Fibroblast of skin of abdomen (primary cell): ENCODE measurements around the gene MEGF8.
"Not testable (repeated sequence)": the region's sequence is repeated elsewhere in the genome, so short reads cannot be mapped to it uniquely, and the experiment has no call there.

ENCODE experiments used
- DNase-seq: peaks from one replicate; pipeline ENCODE4 v3.0.0-alpha.2; 2013

MEGF8 gene

DNA sequence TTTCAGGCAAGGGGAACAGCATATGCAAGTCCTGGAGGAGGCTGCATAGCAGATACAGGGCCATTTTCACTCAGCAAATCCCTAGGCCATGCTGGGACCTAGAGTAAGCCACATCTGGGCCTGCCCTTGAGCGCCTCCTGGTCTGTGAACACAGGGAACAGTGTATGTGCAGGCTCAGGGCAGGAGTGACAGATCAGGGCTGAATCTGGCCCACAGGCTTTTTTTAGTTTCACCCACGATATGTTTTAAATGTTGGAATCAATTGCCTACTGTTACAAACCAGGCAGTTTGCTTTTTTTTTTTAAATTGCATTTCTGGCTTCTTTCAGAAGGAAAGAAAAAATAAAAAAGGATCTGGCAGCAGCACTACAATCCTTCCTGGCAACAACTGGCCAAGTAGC, 13.8 kb upstream of the MEGF8 start:
- no peak for DNase-seq

DNA sequence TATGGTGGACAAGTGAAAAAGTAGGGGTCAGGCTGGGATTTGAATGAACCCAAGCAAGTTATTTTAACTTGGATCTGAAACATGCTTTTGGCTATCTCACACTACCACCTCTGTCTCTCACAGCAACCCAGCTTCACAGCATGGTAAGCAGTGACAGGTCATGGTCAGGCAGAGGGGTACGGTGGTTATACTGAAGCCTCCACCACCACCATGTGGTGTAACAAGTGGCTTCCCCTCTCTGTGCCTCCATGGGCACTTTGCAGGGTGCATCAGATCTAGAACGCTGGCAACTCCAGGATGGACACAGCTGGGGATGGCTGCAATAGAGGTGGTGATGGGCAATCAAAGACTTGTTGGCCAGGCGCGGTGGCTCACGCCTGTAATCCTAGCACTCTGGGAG, 13.1 kb upstream of the MEGF8 start:
- no peak for DNase-seq

DNA sequence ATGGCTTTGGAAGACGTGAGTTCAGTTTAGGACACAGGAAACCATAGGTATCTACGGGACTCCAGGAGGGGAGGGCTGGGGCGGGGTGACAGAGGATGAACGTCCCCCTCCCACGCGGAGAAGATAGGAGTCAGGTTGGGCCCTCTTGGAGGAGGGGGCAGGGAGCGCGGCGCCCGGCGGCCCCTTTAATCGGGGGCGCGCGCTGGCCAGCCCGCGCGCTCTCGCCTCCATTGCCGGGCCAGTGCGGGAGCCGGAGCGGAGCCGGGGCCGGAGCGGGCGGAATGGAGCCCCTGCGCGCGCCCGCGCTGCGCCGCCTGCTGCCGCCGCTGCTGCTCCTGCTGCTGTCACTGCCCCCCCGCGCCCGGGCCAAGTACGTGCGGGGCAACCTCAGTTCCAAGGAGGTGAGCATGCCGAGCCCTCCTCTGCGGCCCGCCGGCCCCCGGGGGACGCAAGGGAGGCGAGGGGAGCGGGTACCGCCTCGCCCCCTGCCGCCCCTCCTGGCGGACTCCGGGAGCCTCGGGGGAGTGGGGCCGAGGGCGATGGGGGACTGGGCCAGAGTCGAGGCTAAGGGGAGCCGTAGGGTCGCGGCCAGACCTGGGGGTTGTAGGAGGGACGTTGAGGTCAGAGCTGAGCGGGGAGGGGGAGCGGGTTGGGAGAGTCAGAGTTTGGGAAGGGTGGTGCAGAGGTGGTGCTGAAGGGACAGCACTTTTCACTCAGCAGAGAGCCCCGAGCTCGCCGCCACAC, 12.2 kb upstream of the MEGF8 start, which contains the start of gene TMEM145:
TSS of gene TMEM145 (plus strand) at position 214 of the 744 bp plus-strand sequence. CDS start at position 282, 68 bp downstream.
- peak; percentile 27 for DNase-seq

DNA sequence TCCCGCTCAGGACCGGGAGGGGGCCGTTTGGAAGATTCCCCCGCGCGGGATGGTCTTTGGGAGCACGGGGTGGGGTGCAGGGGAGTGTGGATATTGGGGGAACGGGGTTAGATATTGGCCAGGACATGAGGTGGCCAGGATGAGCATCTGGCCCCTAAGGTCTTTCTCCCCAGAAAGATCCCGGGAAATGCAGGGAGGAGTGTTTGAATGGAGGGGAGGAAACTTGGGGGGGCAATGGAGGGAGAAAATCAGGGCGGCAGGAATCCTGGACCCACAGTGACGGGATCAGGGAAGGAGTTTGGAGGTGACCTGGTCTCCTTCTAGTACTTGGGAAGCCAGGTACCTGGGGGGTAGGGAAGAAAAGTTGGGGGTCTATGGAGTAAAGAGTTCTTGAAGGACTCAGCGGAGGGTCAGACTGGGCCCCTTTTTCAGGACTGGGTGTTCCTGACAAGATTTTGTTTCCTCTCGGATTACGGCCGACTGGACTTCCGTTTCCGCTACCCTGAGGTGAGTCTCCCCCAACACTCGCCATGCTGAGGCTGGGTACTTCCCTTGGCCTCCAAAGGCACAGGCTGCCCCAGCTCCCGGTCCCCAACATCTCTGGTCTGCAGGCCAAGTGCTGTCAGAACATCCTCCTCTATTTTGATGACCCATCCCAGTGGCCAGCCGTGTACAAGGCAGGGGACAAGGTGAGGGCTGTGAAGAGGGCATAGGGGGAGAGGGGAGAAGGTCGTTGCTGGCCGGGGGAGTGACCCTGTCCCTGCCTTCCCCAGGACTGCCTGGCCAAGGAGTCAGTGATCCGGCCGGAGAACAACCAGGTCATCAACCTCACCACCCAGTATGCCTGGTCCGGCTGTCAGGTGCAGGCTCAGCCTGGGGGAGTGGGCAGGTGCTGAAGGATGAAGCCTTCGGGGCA, 11.3 kb upstream of the MEGF8 start:
- no peak for DNase-seq

DNA sequence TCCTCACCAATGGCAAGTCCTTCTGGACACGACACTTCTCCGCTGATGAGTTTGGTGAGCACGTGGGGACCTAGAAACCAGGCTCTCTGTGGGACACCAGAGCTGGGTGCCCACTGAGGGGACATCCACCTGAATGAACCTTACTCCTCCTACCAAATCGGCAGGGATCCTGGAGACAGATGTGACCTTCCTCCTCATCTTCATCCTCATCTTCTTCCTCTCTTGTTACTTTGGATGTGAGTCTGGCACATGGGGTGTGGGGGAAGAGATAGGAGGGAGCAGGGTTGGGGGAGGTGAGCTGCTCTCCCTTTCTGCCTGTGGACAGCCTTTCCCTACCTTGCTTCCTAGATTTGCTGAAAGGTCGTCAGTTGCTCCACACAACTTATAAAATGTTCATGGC, 10.4 kb upstream of the MEGF8 start:
- no peak for DNase-seq

DNA sequence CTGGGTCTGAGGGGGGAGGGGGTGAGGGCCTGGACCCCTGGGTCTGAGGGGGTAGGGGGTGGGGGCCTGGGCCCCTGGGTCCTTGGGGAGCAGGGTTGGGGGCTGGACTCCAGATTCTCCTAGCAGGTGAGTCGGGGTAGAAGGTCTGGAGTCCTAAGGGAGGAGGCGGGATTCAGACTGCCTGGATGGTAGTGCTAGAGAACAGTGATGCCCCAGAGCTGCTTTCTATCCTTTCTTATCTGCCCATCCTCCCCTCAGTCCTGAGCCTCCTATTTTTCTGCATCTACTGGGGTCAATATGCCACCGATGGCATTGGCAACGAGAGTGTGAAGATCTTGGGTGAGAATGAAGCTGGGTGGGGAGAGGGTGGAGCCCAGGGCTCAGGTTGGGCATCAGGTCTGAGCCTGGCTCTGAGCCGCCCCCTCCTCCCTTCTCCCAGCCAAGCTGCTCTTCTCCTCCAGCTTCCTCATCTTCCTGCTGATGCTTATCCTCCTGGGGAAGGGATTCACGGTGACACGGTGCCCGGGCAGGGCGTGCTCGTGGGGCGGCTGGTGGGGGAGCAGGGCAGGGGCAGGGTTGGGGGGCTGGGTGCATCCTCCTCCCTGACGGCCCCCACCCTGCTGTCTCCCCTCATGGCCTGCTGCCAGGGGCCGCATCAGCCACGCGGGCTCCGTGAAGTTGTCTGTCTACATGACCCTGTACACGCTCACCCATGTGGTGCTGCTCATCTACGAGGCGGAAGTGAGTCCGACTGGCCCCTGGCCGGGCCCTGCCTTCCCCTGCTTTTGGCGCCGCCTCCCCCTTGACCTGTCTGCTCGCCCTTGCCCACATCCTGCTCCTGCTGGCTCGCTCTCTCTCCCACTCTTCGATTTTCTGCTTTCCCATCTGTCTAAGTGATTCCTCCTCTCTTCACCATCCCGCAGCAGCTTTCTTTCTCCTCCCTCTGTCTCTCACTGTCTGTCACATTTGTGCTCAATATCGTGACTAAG, 8.9 kb upstream of the MEGF8 start:
- no peak for DNase-seq

DNA sequence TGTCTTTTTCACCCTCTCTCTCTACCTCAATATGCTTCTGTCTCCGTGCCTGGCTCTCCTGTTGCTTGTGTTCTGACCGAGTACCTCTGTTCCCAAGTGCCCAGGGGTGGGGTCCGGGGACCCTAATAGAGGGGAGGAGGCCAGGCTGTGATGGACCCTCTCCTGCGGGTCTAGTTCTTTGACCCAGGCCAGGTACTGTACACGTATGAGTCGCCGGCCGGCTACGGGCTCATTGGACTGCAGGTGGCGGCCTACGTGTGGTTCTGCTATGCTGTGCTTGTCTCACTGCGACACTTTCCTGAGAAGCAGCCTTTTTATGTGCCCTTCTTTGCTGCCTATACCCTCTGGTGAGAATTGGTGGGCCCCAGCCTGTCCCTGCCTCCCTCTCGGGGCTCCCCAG, 7.9 kb upstream of the MEGF8 start:
- no peak for DNase-seq

DNA sequence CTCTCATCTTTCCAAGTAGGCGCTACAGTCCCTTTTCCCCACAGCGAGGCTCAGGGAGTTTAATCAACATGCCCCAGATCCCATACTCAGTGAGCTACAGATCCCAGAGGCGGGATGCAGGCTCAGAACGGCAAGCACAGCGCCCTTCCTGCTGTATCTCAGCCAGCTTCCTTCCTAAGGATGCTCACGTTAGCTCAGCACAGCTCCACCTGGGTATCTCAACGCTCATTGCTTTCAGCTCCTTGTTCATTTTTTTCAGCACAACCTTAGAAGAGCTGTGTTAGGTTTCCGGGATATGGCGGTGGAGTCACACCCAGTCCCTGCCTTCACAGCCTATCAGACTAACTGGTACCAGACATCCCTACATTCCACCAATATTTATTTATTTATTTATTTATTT, 3.1 kb upstream of the MEGF8 start:
- no peak for DNase-seq

DNA sequence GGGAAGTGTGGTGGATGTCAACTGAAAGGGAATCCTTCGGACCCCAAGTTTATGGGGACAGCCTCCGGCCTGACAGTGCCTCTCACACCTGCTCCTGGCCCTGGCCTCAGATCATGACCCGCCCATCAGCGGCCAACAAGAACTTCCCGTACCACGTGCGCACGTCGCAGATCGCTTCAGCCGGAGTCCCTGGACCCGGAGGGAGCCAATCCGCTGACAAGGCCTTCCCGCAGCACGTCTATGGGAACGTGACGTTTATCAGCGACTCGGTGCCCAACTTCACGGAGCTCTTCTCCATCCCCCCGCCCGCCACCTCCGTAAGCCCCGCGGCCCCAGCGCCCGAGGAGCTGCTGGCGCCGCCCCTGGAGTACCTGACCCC, 2.0 kb upstream of the MEGF8 start:
- no peak for DNase-seq

DNA sequence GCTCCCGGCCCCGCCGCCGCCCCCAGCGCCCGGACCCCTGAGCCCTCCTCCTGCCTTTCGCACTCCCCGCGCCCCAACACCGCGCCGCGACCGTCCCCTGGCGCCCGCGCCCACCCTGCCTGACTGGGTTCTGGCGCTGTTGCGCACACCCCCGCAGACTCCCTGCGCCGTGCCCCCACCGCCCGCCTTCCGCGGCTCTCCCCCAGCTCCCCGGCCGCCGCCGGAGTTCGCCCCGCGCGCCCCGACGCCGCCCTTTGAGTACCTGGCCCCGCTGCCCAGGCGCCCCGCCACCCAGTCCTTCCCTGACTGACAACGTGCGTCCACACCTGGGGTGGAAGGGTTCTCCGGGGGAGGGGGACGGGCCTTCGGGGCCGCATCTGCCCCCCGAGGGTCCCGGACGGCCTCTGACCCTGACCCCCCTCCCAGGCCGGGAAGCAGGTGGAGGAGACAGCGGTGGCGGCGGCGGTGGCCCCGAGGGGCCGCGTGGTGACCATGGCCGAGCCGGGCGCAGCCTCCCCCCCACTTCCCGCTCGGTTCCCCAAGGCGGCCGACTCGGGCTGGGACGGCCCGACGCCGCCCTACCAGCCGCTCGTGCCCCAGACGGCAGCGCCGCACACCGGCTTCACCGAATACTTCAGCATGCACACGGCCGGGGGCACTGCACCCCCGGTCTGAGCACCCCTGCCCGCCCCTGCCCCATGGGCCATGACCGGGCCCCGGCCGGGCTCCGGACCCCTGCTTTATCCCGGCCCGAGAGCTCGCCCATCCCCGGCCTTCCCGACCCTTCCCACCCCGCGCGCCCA, 1.4 kb upstream of the MEGF8 start:
- DNase-seq, result no peak

DNA sequence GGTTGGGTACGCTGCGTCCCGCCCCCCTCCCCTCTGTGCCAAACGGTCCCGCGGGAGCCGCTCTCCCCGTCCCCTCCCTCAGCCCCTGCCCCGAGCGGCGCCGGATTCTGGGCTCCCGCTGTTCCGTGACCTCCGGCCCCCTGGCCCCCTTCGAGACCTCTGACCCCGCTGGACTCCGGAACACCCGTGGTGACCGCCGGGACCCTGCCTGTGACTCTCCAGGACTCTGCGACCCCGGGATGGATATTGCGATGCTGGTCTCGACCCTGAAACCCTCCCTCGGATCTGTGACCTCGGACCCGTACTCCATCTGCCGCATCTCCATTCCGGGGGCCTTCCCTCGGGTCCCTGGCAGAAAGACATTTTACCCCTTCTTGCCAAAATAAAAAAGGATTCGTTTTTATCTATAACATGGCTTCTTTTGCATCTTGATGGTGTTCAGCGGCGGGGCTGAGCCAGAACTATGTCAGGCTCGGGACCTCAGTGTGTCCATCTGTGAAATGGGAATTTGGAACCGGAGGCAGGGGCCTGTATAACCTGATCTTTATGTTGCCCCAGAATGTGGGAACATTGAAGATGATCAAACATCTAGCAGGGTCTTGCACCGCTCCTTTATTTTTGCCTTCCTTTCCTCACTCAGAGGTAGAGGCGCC, 654 bp upstream of the MEGF8 start:
- DNase-seq, result no peak

DNA sequence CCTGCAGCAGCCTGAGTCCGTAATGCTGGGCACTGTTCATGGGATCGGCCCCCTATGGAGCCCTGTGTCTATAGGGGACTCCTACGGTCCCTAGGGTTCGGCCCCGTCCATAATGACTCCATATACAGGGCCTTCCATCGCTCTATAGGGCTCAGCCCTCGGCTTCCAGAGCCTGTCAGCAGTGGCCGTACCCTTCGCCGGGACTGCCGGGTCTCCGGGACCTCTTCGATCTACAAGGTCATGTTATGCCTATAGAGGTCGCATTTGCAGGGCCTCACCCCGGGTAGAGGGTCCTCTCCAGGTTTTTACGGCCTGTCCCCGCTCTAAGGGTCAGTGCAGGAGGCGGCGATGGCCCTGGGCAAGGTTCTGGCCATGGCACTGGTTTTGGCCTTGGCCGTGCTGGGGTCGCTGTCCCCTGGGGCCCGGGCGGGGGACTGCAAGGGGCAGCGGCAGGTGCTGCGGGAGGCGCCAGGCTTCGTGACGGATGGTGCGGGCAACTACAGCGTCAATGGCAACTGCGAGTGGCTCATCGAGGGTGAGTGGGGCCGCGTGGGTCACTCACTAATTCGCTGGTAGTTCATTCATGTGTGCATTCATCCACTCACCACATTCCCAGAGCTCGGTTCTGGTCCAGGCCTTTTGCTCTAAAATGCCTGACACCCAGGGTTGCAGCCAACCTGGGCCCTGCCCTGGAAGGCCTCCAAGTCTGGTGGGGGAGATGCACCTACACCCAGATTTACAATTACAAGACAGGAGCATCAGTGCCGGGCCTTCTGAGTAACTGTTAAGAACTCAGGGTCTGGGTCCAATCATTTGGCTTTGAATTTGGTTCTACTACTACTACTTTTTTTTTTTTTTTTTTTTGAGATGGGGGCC, 699 bp downstream of the MEGF8 start:
- DNase-seq, result no peak

DNA sequence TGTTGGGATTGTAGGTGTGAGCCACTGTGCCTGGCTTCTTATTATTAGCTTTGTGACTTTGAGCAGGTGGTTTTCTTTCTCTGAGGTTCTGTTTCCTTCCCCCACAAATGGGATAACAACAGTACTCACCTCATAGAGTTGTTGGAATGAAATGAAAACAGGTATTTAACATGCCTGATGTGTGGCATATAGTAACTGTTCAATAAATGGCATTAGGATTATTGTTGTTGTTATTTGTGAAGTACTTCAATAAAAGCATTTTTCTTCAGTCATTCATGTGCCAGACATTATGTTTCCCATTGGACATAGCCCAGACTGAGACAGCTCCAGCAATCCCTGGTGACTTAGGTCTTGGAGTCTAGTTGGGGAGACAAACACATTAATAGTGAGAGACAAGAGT, 1.5 kb downstream of the MEGF8 start:
- no peak for DNase-seq

DNA sequence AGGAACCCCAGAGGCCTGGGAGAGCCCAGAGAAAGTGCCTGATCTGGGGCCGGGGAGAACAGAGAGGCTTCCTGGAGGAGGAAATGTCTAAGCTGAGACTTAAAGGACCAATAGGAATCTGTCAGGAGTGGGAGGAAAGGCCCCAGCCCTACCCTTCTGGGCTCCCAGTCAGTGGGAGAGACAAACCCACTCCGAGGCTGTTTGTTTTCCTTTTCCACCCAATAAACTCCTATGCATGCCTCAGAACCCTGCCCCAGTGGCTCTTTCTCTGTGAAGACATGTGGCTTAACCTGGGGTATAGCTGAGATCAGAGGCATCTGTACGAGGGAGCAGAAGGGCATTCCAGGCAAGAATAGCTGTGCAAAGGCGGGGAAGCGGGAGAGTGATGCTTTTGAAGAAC, 1.9 kb downstream of the MEGF8 start:
- no peak for DNase-seq

DNA sequence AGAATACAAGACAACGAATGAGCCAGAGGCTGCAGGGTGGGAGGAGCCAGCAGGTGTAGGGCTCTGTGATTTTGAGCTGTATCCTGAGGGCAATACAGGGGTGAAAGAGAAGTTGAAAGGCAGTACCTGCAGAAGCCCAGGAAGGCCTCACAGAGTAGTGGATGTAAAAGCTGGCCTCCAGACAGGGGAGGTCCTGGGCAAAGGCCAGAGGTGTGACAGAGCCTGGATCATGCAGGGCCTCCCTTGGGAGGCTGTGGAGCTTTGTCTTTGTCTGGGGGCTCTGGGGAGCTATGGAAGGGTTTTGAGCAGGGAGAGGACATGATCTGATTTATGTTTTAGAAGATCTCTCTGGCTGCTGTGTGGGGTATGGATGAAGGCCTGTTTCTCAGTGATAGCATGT, 2.7 kb downstream of the MEGF8 start:
- no peak for DNase-seq

DNA sequence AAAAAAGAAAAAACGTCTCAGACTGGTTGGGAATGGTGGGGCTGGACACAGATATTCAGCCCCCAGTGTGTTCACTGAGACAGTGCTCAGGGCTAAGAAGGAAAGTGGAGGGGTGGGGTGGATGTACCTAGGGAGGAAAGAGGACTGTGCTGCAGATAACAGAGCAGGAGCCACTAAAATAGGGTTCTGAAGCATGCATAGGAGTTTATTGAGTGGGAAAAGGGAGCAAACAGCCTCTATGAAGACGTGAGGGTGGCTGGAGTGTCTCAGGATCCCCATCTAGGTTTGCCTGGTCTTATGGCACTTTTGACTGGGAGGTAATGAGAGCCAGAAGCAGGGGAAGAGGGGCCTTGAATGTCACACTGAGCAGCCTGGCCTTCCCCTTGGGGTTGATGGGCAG, 3.4 kb downstream of the MEGF8 start:
- DNase-seq, result no peak

DNA sequence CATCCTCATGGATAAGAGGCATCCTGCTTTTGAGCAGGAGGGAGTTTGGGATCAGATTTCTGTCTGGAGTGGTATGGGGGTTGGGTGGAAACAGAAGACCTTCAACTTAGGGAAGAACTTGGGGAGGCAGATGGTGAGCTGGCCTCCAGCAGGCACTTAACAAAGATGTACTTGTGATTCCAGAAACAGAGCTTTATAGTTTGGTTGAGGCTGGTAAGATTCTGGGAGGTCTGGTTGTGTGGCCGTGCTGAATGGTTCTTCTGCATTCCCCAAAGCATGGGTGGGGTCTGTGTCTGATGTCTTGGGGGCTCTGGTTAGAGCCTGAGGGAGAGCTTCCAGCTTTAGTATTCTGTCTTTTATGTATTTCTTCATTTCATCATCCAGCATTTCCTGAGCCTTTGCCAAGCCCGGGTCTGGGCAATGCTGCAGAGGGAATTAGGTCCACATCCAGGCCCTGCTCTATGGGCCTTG, 4.8 kb downstream of the MEGF8 start:
- peak; percentile 63 for DNase-seq

DNA sequence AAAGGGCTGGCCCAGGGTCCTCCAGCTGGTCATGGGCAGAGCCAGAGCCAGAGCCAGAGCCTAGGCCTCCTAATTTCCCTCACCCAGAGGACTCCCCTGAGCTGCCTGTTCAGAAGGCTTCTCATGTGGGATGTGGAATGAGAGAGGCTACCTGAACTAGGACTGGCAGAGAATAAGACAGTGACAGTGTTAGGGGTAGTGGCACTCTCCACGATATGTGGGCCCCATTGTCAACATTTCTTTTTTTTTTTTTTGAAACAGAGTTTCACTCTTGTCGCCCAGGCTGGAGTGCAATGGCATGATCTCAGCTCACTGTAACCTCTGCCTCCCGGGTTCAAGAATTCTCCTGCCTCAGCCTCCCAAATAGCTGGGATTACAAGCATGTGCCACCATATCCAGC, 5.9 kb downstream of the MEGF8 start:
- DNase-seq, result not testable (repeated sequence)

DNA sequence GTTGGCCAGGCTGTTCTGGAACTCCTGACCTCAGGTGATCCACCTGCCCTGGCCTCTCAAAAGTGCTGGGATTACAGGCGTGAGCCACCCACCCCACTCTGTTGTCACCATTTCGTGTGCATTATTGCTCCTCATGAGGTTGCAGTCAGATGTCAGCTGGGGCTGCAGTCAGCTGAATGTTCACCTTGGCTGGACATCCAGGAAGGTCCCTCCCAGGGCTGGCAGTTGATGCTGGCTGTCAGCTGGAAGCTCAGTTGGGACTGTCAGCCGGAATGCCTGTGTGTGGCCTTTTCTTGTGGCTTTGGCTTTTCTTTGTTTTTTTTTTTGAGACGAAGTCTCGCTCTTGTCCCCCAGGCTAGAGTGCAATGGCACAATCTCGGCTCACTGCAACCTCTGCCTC, 6.6 kb downstream of the MEGF8 start:
- DNase-seq, result no peak

DNA sequence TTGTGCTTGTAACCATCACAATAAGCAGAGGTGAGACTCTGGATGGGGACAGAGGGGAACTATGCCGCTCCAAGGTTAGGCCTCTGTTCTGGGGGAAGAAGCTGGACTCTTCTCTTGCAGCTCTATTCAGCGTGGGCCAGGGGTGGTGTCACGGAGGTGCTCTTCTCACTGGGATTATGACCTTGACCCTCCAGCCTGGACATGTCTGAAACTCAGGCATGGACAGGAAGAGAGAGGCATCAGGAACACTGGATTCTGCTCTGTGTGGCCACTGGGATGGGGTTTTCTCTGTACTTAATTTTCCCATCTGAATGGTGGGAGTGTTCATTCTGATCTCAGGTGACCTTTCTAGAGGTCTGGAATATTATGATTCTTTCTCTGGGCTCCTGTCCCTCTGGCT, 7.6 kb downstream of the MEGF8 start:
- DNase-seq, result no peak
